ENCODE data around the gene ARFRP1. TPM values are rescaled to one million over a fixed set of nuclear protein-coding genes. Genes with fewer than 3 reads are reported as not detected.

ARFRP1 gene
- polyA plus RNA-seq, 3 donors = 18.2 to 31.1 (median 20.7) TPM

DNA sequence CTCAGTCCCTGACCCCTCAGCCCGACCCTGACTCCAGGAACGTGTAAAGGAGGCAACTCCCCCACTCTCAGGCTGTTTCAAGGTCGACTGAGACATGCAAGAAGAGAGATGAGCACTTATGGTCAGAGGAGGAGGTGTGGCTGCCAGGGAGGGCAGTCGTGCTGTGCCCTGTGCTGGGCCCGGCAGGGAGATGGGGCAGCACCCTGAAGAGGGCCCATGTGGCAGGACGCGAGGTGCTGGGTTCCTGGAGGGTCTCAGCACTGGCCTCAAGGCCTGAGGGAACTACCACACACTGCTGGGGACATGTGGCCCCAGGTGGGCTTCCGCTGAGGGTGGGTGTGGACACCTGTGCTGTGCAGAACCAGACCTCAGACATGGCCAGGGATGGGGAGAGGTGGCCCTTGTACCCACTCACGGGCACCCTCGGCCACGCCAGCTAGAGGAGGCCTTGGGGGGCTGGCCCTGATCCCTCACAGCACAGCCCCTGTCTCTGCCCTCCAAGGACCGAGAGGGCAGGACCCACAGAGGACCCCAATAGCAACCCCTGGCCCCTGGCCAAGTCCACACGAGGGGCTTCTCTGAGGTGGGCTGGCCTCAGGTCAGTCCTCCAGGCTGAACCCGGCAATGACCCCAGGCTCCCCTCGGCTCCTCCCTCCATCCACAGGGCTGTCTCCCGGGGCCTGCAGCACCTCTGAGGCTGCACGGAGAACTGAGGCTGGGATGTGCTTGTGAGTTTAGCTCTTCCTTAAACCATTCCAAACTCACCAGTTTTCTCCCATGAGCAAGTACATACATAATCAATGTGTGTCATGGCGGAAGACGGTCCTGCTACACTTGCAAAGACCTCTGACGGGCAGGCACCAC is 40.5 kb upstream of the ARFRP1 start:
- Histone ChIP-seq H3K9ac (ENCODE audit: insufficient read depth, low read length, poor library complexity, severe bottlenecking) (no peak overlapping the region), H2AFZ (ENCODE audit: insufficient read depth, low read depth, low read length, poor library complexity, severe bottlenecking) (no peak overlapping the region), H3K9me3 (replicated peaks in 1 of 2; ENCODE audit: control insufficient read depth in 1 of 2, insufficient read depth in 1 of 2, low read length in 2 of 2) (no peaks in the 10 kb centered on the region), H3K4me1 (ENCODE audit: control insufficient read depth in 1 of 2, insufficient read depth in 2 of 2, low read length in 2 of 2) (no peaks in the 10 kb centered on the region), H3K36me3 (replicated peaks in 1 of 2; ENCODE audit: control insufficient read depth in 1 of 2, insufficient read depth in 2 of 2, low read length in 2 of 2) (peaks cover 0 to 6% of the 10 kb centered on the region in 2 donors), H3K4me2 (replicated peaks; ENCODE audit: extremely low read depth, low read length, poor library complexity, severe bottlenecking) (no peak overlapping the region), H3K4me3 (replicated peaks in 1 of 3; ENCODE audit: low read depth in 2 of 3, low read length in 3 of 3) (no peak overlapping the region), H4K20me1 (ENCODE audit: insufficient read depth, low read length) (no peaks in the 10 kb centered on the region), H3K27ac (ENCODE audit: low read depth in 1 of 2, low read length in 2 of 2) (no peak overlapping the region), H3K79me2 (ENCODE audit: insufficient read depth, low read length) (no peaks in the 10 kb centered on the region), H3K27me3 (ENCODE audit: control insufficient read depth in 2 of 2, insufficient read depth in 2 of 2, low read length in 2 of 2) (no peaks in the 10 kb centered on the region)
- Mint-ChIP-seq H3K4me3 (no peak overlapping the region), H3K27me3 (ENCODE audit: low read depth in 3 of 3) (peaks cover 2 to 4% (median 3%) of the 10 kb centered on the region in 3 donors), H3K36me3 (peaks cover under 1 to 5% of the 10 kb centered on the region in 2 donors), H3K4me1 (no peaks in the 10 kb centered on the region), H3K27ac (no peak overlapping the region), H3K9me3 (no peaks in the 10 kb centered on the region)
- no peak for DNase-seq
- 87% methylated on average over 12 of the region's 20 CpGs for WGBS (ENCODE audit: insufficient coverage)
- TF ChIP-seq, protein P1, sequence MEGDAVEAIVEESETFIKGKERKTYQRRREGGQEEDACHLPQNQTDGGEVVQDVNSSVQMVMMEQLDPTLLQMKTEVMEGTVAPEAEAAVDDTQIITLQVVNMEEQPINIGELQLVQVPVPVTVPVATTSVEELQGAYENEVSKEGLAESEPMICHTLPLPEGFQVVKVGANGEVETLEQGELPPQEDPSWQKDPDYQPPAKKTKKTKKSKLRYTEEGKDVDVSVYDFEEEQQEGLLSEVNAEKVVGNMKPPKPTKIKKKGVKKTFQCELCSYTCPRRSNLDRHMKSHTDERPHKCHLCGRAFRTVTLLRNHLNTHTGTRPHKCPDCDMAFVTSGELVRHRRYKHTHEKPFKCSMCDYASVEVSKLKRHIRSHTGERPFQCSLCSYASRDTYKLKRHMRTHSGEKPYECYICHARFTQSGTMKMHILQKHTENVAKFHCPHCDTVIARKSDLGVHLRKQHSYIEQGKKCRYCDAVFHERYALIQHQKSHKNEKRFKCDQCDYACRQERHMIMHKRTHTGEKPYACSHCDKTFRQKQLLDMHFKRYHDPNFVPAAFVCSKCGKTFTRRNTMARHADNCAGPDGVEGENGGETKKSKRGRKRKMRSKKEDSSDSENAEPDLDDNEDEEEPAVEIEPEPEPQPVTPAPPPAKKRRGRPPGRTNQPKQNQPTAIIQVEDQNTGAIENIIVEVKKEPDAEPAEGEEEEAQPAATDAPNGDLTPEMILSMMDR (IDR thresholded peaks at IDR 0.05) = no peak
- intact Hi-C loops (cut with micrococcal nuclease) = no loop called here

DNA sequence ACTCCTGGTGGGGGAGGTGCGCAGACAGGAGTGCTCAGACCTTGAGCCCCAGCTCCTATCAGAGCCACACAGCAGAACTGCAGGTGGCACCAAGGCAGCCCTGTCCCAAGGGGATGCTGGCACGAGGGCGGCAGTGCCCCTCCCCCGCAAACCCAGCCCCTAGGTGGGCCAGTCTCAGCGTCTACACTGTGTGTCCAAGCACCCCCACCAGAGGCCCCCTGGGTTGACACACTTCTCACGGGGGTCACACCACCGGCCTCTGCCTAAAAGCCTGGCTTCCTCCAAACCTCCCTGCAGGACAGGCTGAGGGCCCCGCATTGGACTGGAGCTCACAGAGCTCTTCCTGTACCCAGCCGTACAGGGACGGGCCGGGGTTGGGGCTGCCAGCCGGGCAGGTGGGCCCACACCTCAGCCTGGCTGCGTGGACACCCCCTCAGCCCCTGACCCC is 39.9 kb upstream of the ARFRP1 start:
- no peaks in the 10 kb centered on the region for H3K4me1 Mint-ChIP-seq
- peaks cover 0 to 9% of the 10 kb centered on the region in 2 donors for H3K36me3 ChIP-seq (replicated peaks in 1 of 2; ENCODE audit: control insufficient read depth in 1 of 2, insufficient read depth in 2 of 2, low read length in 2 of 2)

More for the DNA sequence above, 39.9 kb upstream of the ARFRP1 start:
- DNase-seq = no peak
- Histone ChIP-seq H2AFZ (ENCODE audit: insufficient read depth, low read depth, low read length, poor library complexity, severe bottlenecking) (no peak overlapping the region), H3K27ac (ENCODE audit: low read depth in 1 of 2, low read length in 2 of 2) (no peak overlapping the region), H3K9me3 (replicated peaks in 1 of 2; ENCODE audit: control insufficient read depth in 1 of 2, insufficient read depth in 1 of 2, low read length in 2 of 2) (no peaks in the 10 kb centered on the region), H3K4me3 (replicated peaks in 1 of 3; ENCODE audit: low read depth in 2 of 3, low read length in 3 of 3) (no peak overlapping the region), H3K79me2 (ENCODE audit: insufficient read depth, low read length) (no peaks in the 10 kb centered on the region), H4K20me1 (ENCODE audit: insufficient read depth, low read length) (no peaks in the 10 kb centered on the region), H3K4me1 (ENCODE audit: control insufficient read depth in 1 of 2, insufficient read depth in 2 of 2, low read length in 2 of 2) (no peaks in the 10 kb centered on the region), H3K27me3 (ENCODE audit: control insufficient read depth in 2 of 2, insufficient read depth in 2 of 2, low read length in 2 of 2) (no peaks in the 10 kb centered on the region), H3K4me2 (replicated peaks; ENCODE audit: extremely low read depth, low read length, poor library complexity, severe bottlenecking) (no peak overlapping the region), H3K9ac (ENCODE audit: insufficient read depth, low read length, poor library complexity, severe bottlenecking) (no peak overlapping the region)
- TF ChIP-seq, protein P1 (IDR thresholded peaks at IDR 0.05) = no peak
- Mint-ChIP-seq H3K27me3 (ENCODE audit: low read depth in 3 of 3) (peaks cover 2 to 4% (median 3%) of the 10 kb centered on the region in 3 donors), H3K4me3 (no peak overlapping the region), H3K36me3 (peaks cover 2 to 8% of the 10 kb centered on the region in 2 donors), H3K27ac (no peak overlapping the region), H3K9me3 (no peaks in the 10 kb centered on the region)
- intact Hi-C loops (cut with micrococcal nuclease) = no loop called here
- 83% methylated on average over 9 of the region's 13 CpGs for WGBS (ENCODE audit: insufficient coverage)

Data from CD14-positive monocyte (primary cell).